LoVo (cell line): ENCODE data around the gene DDX31.
"Not testable (repeated sequence)": the region's sequence is repeated elsewhere in the genome, so short reads cannot be mapped to it uniquely, and the experiment has no call there.

ENCODE experiments used
- DNase-seq: peaks from one replicate; pipeline ENCODE4 v3.0.0-alpha.2; 2016; ENCODE audit warnings: low spot score

The DDX31 gene

GRCh38 chr9:132579427-132579798 lies 90.4 kb downstream of the DDX31 start:
- DNase-seq, result no peak

GRCh38 chr9:132578367-132578932 lies 91.3 kb downstream of the DDX31 start:
- DNase-seq, result no peak

GRCh38 chr9:132577119-132577518 lies 92.7 kb downstream of the DDX31 start:
- DNase-seq, result no peak

GRCh38 chr9:132575811-132576210 lies 94.0 kb downstream of the DDX31 start:
- DNase-seq, result no peak

GRCh38 chr9:132575005-132575609 lies 94.7 kb downstream of the DDX31 start:
- peak; percentile 55 for DNase-seq

- DNase-seq, result no peak
These were observed 96.9 kb downstream of the DDX31 start for GRCh38 chr9:132572921-132573320.

- DNase-seq, result no peak
These were observed 97.8 kb downstream of the DDX31 start for GRCh38 chr9:132571806-132572600.

GRCh38 chr9:132568787-132569186 lies 101.0 kb downstream of the DDX31 start:
- DNase-seq, result not testable (repeated sequence)

GRCh38 chr9:132564526-132564925 lies 105.3 kb downstream of the DDX31 start:
- no peak for DNase-seq

GRCh38 chr9:132562306-132562573 lies 107.5 kb downstream of the DDX31 start:
- DNase-seq, result no peak

- no peak for DNase-seq
These were observed 109.1 kb downstream of the DDX31 start for GRCh38 chr9:132560616-132561202.

GRCh38 chr9:132559711-132560110 lies 110.1 kb downstream of the DDX31 start:
- no peak for DNase-seq

GRCh38 chr9:132557159-132557558 lies 112.6 kb downstream of the DDX31 start:
- no peak for DNase-seq

- DNase-seq, result no peak
These were observed 113.1 kb downstream of the DDX31 start for GRCh38 chr9:132556714-132557113.

- DNase-seq, result no peak
These were observed 113.5 kb downstream of the DDX31 start for GRCh38 chr9:132556235-132556634.

GRCh38 chr9:132555528-132555927 lies 114.3 kb downstream of the DDX31 start:
- DNase-seq, result no peak

- DNase-seq, result no peak
These were observed 115.0 kb downstream of the DDX31 start for GRCh38 chr9:132554755-132555154.

GRCh38 chr9:132552041-132552440 lies 117.7 kb downstream of the DDX31 start:
- DNase-seq, result no peak

- no peak for DNase-seq
These were observed 118.2 kb downstream of the DDX31 start for GRCh38 chr9:132551556-132551955.

- DNase-seq, result no peak
These were observed 120.8 kb downstream of the DDX31 start for GRCh38 chr9:132548751-132549640.

GRCh38 chr9:132547976-132548730 lies 121.6 kb downstream of the DDX31 start:
- no peak for DNase-seq

- DNase-seq, result no peak
These were observed 122.3 kb downstream of the DDX31 start for GRCh38 chr9:132547436-132547835.
